Keratinocyte (primary cell): ENCODE results near the gene BLTP1. TPM values are rescaled to one million over a fixed set of nuclear protein-coding genes. Genes with fewer than 3 reads are reported as not detected.

ENCODE experiments used
- DNase-seq: peaks from one replicate; pipeline ENCODE4 v3.0.0-alpha.2; 2011; ENCODE audit warnings: low read depth, missing footprints, low spot score
- FAIRE-seq: peaks from 2 replicates; lab custom pipeline; 2011; peaks lifted over from hg19 to GRCh38; lab: Jason Lieb, UNC
- H2AFZ ChIP-seq: 2 replicates; pipeline ENCODE4 v1.6.0; 2012; ENCODE audit warnings: low read length, control low read depth, inconsistent platforms; ENCODE audit not compliant: control insufficient read depth
- H3K27ac ChIP-seq: 2 replicates; pipeline ENCODE4 v1.5.1; 2011; ENCODE audit warnings: low read length; ENCODE audit not compliant: control insufficient read depth, insufficient read depth
- H3K27me3 ChIP-seq: 3 replicates; pipeline ENCODE4 v1.6.0; 2011; ENCODE audit warnings: low read length; ENCODE audit not compliant: control insufficient read depth, insufficient read depth; ENCODE audit errors: extremely low read depth
- H3K36me3 ChIP-seq, 2 experiments: 2 replicates in 1 of 2; 3 replicates in 1 of 2; pipeline ENCODE4 v1.5.1; 2011; ENCODE audit warnings: low read length in 2 of 2, mild to moderate bottlenecking in 1 of 2; ENCODE audit not compliant: control insufficient read depth in 2 of 2, insufficient read depth in 2 of 2; ENCODE audit errors: extremely low read depth in 1 of 2
- H3K4me1 ChIP-seq: 3 replicates; pipeline ENCODE4 v1.5.1; 2011; ENCODE audit warnings: low read length; ENCODE audit not compliant: control insufficient read depth, insufficient read depth; ENCODE audit errors: extremely low read depth
- H3K4me2 ChIP-seq: 3 replicates; pipeline ENCODE4 v1.6.0; 2011; ENCODE audit warnings: low read depth, low read length; ENCODE audit not compliant: control insufficient read depth, insufficient read depth; ENCODE audit errors: extremely low read depth
- H3K4me3 ChIP-seq, 3 experiments: fragments of 200-600 bp in 1 of 3; sonication (generic) in 1 of 3; 2 replicates in 2 of 3; 3 replicates in 1 of 3; pipeline ENCODE4 v1.5.1; 2011 to 2016; ENCODE audit warnings: low read length in 3 of 3, mild to moderate bottlenecking in 3 of 3, control low read depth in 2 of 3, inconsistent platforms in 1 of 3, low read depth in 1 of 3, mixed read lengths in 1 of 3, mixed run types in 1 of 3, moderate library complexity in 1 of 3; ENCODE audit not compliant: control insufficient read depth in 2 of 3, insufficient read depth in 2 of 3; ENCODE audit errors: extremely low read depth in 1 of 3
- H3K79me2 ChIP-seq: 2 replicates; pipeline ENCODE4 v1.6.0; 2012; ENCODE audit warnings: low read length; ENCODE audit not compliant: control insufficient read depth, insufficient read depth
- H3K9ac ChIP-seq: 3 replicates; pipeline ENCODE4 v1.6.0; 2011; ENCODE audit warnings: low read length; ENCODE audit not compliant: control insufficient read depth, insufficient read depth; ENCODE audit errors: extremely low read depth
- H3K9me1 ChIP-seq: 3 replicates; pipeline ENCODE4 v1.6.0; 2011; ENCODE audit warnings: low read length; ENCODE audit not compliant: control insufficient read depth, insufficient read depth; ENCODE audit errors: extremely low read depth
- H3K9me3 ChIP-seq: 2 replicates; pipeline ENCODE4 v1.5.1; 2012; ENCODE audit warnings: low read depth, low read length; ENCODE audit not compliant: control insufficient read depth
- H4K20me1 ChIP-seq: 3 replicates; pipeline ENCODE4 v1.6.0; 2011; ENCODE audit warnings: low read length; ENCODE audit not compliant: control insufficient read depth, insufficient read depth; ENCODE audit errors: extremely low read depth
- EZH2 ChIP-seq: IDR thresholded peaks from one replicate; pipeline ENCODE4 v1.6.1; 2012; ENCODE audit warnings: inconsistent platforms, mild to moderate bottlenecking, low read length, moderate library complexity
- dilution Hi-C: fragments of 300-500 bp; cut with MboI; formaldehyde crosslinking; loops from one replicate; pipeline ENCODE4 v1.7.0; 2020; ENCODE audit warnings: low sequenced_read_pairs; ENCODE audit not compliant: extremely low pct_ligation_motif_present
- polyA plus RNA-seq, 5 experiments: library from polyadenylated mRNA; depleted of rRNA in 3 of 5; stranded (reverse) in 3 of 5; stranded (forward) in 1 of 5; unstranded in 1 of 5; fragments of >200 nt; gene quantifications; 1 replicate in 1 of 5; 2 replicates in 3 of 5; 3 replicates in 1 of 5; pipeline versions ENCODE4 v1.2.1 to v1.2.3, GENCODE V29; 2011 to 2012; ENCODE audit warnings: missing spikeins in 2 of 5, low read depth in 1 of 5, low replicate concordance in 1 of 5
- TF ChIP-seq, protein P1 (sequence below), 3 experiments: IDR thresholded peaks in 1 of 3; conservative IDR thresholded peaks in 1 of 3; optimal IDR thresholded peaks in 1 of 3; 2 replicates in 2 of 3; 3 replicates in 1 of 3; pipeline versions ENCODE3 to v1.5.1; 2011; ENCODE audit warnings: low read length in 3 of 3, mild to moderate bottlenecking in 3 of 3, moderate library complexity in 2 of 3, control low read depth in 1 of 3, inconsistent platforms in 1 of 3; ENCODE audit not compliant: insufficient read depth in 2 of 3; ENCODE audit errors: extremely low read depth in 1 of 3

BLTP1 gene
- polyA plus RNA-seq, 1 donor (not counting 4 experiments of a cell fraction or from before 2014, with no cell fraction given): 28.9 TPM

DNA sequence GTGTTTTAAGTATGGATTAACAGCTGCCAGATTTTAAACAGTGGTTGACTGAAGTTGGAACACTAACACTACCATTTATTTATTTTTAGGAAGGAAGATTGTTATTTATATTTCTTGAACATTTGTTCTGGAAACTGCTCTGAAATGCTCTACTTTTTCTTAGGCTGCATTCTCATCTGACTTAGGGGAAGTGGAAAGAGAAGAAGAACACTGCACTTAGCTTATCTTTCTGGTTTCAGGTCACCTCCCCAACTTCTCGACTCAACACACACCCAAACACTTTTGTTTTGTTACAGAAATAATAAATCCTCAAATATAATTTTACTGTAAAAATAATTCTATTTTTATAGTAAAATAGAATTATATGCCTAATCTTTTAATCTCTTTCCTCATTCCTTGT lies 18.6 kb downstream of the BLTP1 start:
- FAIRE-seq (no peak), DNase-seq (no peak)
- TF ChIP-seq, protein P1, sequence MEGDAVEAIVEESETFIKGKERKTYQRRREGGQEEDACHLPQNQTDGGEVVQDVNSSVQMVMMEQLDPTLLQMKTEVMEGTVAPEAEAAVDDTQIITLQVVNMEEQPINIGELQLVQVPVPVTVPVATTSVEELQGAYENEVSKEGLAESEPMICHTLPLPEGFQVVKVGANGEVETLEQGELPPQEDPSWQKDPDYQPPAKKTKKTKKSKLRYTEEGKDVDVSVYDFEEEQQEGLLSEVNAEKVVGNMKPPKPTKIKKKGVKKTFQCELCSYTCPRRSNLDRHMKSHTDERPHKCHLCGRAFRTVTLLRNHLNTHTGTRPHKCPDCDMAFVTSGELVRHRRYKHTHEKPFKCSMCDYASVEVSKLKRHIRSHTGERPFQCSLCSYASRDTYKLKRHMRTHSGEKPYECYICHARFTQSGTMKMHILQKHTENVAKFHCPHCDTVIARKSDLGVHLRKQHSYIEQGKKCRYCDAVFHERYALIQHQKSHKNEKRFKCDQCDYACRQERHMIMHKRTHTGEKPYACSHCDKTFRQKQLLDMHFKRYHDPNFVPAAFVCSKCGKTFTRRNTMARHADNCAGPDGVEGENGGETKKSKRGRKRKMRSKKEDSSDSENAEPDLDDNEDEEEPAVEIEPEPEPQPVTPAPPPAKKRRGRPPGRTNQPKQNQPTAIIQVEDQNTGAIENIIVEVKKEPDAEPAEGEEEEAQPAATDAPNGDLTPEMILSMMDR (optimal IDR thresholded peaks at IDR 0.05 in 1 of 3, IDR thresholded peaks at IDR 0.05 in 1 of 3, conservative IDR thresholded peaks at IDR 0.05 in 1 of 3; ENCODE audit: extremely low read depth in 1 of 3, insufficient read depth in 2 of 3, low read length in 3 of 3): no peak
- TF ChIP-seq EZH2: no peak
- Histone ChIP-seq H3K27me3 (no peaks in the 10 kb centered on the region), H3K9me1 (no peaks in the 10 kb centered on the region), H2AFZ (no peak overlapping the region), H3K36me3 (peaks cover 0 to 1% of the 10 kb centered on the region in 2 experiments), H3K4me3 (no peak overlapping the region), H3K4me1 (no peaks in the 10 kb centered on the region), H3K4me2 (no peak overlapping the region), H3K9me3 (no peaks in the 10 kb centered on the region), H4K20me1 (no peaks in the 10 kb centered on the region), H3K9ac (no peak overlapping the region), H3K79me2 (peaks cover 12% of the 10 kb centered on the region), H3K27ac (no peak overlapping the region)
- dilution Hi-C loops: no loop called here

GRCh38 chr4:122171323-122171722 lies 19.2 kb downstream of the BLTP1 start:
- Histone ChIP-seq H4K20me1 (no peaks in the 10 kb centered on the region), H3K27me3 (no peaks in the 10 kb centered on the region), H3K27ac (no peak overlapping the region), H3K79me2 (peaks cover 12% of the 10 kb centered on the region), H3K9ac (no peak overlapping the region), H3K4me2 (no peak overlapping the region), H2AFZ (no peak overlapping the region), H3K4me1 (no peaks in the 10 kb centered on the region), H3K9me1 (no peaks in the 10 kb centered on the region), H3K9me3 (no peaks in the 10 kb centered on the region), H3K36me3 (peaks cover 0 to 1% of the 10 kb centered on the region in 2 experiments), H3K4me3 (no peak overlapping the region)
- FAIRE-seq: no peak
- DNase-seq: no peak
- dilution Hi-C loops: no loop called here
- no peak for TF ChIP-seq EZH2
- TF ChIP-seq, protein P1 (optimal IDR thresholded peaks at IDR 0.05 in 1 of 3, IDR thresholded peaks at IDR 0.05 in 1 of 3, conservative IDR thresholded peaks at IDR 0.05 in 1 of 3; ENCODE audit: extremely low read depth in 1 of 3, insufficient read depth in 2 of 3, low read length in 3 of 3): no peak
